Mesenteric fat pad (tissue), 1 donor: ENCODE measurements around the gene CTIF. TPM values are rescaled to one million over a fixed set of nuclear protein-coding genes. Genes with fewer than 3 reads are reported as not detected.

Experiments used
- DNase-seq: peaks from one replicate; pipeline ENCODE4 v3.0.0-alpha.2; 2020; ENCODE audit warnings: low spot score
- total RNA-seq: library from RNA; stranded (reverse); fragmentation: NEBNext Ultra II Directional; extraction: Animal tissue kit (Norgen Biotek cat#: 25700); gene quantifications from one replicate; pipeline ENCODE4 v1.2.1, GENCODE V29; 2021
- donor health status: DM: yes; HTN: yes; CAD: no.

Gene CTIF
- total RNA-seq, 1 donor from 2014 or later = 196 TPM

DNA sequence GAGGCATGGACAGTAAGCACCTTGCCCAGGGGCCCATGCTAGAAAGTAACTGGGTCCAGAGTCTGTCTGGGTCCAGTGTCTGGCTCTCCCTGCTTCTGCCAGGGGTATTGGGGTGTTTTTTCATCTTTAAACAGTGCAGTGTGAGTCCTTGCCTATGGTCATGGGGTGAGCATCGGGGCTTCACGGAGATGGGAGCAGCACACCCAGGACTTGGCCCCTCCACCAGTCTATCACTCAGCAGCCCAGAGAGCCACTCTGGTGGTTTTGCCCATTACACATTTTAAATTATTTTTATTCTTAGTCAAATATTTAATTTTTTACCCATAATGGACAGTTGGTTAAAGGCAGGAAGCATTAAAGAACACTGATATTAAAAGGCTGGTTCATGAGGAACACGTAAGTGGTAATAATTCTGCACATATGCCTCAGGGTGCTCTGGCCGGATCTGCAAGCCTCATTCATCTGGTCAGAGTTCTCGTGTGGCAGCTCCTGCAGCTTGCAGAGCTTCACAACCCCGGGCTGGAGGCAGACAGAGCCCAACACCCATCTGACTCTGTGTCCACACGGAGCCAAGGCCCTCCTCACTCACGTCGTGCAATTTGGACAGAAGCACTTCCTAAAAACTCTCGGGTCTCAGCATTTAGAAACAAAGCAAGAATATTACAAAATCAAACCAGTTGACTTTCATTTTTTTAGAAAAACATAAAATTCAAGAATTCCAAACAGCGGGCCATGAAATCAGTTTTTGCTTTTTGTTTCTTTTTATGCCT lies 204.1 kb downstream of the CTIF start:
- no peak for DNase-seq

DNA sequence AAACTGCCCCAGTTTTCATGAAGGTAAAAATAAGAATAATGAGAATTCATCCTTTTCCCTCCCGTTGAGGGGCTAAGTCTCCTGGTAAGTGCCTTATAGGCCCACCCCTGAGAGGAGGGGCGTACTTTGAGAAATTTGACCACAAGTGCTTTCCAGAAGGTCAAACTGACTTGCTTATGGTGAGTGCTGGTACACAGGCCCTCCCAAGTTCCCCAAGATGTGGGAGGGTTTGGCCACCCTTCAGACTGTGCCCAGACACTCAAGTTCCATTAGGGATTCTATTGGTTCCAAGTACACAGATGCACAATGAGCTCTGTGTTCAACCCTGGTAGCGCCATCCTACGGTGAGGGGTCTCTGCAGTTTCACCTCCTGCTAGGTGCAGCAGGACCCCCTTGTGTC lies 205.1 kb downstream of the CTIF start:
- DNase-seq = no peak

DNA sequence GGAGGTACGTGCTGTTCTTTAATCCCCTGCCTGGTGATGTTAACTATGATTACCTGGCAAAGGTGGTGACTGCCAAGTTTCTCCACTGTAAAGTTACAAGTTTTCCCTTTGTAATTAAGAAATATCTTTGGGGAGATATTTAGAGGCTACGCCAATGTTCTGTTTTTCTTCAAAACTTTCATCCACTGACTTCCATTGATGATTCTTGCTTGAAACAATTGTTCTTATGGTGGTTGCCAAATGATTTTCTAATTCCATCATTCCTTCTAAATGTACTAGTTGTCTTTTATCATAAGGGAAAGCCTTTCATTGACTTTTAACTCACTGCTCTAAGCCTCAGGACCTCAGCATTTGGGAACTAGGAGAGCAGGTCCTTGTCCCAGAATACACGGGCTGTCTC lies 206.5 kb downstream of the CTIF start:
- DNase-seq = no peak

DNA sequence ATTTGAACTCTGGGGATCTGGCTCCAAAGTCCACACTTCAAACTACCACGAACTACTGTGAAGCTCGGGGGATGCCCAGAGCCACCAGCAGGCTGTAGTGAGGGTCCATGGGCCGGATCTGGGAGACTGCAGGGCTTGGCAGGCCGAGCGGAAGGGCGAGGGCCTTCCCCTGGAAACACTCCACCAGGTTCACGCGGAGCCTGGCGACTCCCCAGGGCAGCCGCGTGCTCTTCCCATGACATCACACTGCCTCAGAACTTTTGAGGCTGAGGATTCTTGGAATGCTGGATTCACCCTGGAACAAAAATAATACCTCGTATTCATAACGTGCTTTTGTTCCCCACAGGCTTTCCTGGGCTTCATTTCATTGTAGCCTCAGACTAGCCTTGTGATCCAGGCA lies 210.9 kb downstream of the CTIF start:
- DNase-seq = no peak

DNA sequence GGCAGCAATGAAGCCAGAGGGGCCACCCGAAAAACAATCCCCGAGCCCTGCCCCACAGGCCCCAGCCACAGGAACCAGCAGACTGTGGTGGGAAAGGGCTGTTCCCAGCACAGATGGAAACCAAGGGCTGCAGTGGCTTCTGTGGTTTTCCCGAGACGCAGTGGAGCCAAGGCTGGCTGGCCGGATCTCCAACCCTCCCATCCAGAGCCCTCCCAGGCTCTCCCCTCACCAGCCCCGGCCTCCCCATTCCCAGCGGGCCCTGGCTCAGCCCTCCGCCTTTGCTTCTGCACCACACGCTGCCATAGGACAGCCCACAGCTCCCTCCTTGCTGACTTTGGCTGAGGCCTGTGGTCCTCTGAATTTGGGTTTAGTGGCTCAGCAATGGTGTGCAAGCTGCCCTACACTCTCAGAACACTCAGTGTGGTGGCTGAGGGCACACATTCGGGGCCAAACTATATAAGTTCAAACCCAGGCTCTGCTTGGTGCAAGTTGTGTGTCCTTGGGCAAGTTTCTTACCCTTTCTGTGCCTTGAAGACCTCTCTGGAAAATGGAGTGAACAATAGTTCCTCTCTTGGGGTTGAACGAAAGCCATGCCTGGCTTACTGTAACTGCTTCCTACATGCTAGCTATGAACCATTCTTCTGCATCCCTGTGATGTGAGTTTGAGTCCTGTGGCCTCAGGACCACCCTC lies 211.8 kb downstream of the CTIF start:
- DNase-seq = no peak

DNA sequence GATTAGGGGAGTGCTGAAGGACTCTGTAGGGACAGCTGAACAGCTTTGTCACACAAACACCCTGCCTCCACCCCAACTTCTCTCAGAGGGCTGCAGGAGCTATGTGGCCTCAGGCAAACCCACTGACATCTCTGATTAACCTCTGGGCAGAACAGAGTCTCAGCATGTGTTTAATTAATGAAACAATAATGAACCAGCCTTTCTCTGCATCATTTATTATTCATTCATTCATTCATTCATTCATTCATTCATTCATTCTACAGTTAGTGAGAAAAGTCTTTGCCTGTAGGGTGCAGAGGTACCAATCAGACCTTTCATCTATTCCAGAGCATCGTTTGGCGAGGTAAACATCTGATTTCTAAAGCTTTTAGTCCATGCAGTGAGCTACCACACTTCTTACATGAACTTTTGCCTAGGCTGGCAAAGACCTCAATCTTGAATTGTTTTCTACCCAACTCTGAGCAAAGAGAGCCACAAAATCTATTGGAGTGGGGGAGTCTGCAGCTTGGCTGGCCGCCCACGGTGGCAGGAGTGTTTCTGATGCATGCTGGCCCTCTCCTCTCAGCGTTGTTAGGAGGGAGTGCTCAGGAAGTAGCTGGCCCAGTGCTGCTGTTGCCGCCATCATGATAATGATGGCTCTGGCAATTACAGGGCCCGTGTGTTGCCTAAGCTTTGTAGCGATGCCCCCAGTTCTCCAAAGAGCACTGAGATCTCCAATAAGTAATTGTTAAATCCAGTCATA lies 213.1 kb downstream of the CTIF start:
- DNase-seq = no peak

DNA sequence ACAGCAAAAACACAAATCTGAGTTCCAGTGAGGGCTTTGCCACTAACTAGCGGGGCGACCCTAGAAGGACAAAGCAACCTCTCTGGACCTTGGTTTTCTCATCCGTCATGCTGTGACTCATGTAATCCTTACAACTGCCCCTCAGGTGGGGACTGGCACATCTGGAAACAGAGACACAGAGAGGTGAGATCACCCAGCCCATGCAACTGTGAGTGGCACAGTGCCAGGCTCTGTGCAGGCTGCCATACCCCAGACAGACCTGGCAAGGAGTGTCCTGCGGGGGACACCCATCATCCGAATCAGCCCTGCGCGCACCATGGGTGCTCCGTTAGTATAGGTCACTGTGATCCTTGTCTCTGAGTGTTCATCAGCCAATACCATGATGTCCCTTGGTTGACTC lies 213.6 kb downstream of the CTIF start:
- no peak for DNase-seq

DNA sequence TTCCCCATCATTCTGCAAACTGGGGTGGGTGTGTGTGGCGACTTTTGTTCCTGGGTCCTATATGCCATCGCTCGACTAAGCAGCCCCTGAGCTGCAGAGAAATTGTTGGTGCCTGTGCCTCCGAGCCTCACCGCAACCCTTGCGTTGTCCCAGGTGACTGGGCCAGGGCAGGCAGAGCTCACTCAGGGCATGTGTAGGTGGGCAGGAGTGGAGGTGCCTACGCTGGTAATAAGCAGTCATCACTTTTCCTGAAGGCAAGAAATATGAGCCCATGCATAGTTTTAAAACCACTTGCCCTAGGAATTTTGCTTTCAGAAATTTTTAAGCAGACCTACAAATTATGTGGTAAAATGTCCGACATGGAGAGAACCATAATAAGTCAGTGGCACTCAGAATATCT lies 214.1 kb downstream of the CTIF start:
- no peak for DNase-seq

DNA sequence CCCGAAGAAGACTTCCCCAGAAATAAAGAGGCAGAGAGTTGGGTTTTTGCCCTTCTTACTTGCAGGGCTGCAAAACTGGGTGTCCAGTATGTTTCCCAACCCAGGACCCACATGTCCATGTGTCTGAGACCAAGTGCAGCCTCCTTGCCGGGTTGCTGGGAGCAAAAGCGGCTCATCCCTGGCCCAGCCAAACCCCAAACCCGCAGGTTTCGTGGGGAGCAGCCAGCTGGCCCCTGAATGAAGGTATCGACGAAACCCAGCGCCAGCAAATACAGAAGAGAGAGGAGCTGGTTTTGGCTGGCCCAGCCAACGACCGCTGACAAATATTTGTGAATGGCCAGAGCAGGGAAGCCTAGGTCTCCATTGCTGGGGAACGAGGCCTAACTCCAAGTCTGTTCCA lies 214.9 kb downstream of the CTIF start:
- no peak for DNase-seq

DNA sequence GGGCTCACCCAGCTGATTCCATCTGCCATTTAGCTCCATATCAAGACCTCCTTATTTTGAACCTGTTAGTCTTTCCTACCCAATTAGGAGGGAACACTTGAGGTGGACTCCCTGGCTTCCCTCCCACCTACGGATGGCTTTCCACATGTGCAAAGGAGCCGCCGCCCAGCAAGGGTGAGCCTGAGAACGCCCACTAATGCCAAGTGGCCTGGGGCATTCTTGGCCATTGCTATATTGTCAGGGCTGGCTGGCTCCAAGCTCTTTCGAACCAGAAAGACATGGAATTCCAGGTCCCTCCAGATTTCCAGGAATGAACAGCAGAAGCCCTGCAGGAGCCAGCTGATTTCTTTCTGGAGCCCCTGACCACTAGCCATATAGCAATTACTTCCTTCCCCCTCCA lies 215.7 kb downstream of the CTIF start:
- no peak for DNase-seq

DNA sequence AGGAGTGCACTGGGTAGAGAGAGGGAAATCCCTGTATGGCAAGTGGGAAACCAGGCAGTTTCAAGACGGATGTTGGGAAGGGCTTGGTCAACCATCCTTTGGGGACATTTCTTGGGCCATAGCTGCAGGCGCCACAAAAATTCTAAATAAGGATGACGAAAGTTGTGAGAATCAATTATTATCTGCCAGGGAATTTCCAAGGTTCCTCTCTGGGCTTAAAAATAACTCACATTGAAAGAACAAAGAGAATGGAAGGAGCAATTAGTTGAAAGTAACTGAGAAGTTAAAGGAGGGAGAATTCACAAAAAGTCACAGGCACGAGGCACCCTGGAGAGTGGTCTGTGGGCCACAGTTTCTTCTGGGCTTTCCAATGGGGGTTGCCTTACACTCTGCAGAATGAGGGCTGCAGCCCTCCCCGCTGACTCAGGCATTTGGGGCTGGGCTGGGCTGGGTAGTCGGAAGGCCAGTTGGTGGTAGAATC lies 216.2 kb downstream of the CTIF start:
- DNase-seq = no peak

DNA sequence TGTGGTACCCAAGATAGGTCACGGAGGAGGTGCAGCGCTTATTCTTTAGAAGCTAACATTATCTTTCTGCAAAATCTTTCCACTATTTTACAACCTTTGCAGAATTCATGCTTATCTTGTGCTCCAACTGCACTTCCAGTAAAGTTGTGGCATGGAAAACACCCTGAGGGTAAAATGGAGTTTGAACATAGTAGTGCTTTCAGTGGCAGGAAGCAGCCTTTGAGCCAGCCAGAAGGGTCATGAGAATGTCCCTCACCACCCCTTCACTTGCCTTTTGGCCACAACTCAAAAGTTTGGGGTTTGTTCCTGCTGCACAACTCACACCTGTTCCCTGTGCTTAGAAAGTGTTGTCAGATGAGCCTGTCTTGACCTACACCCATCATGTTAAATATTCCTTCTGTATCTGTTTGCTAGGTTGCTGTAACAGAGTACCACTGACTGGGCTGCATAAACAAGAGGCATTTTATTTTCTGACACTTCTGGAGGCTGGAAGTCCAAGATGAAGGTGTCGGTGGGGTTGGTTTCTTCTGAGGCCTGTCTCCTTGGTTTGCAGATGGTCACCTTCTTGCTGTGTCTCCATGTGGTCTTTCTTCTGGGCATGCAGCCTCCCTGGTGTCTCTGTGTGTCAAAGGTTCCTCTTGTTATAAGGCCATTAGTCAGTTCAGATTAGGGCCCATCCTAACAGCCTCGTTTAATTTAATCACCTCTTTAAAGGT lies 217.8 kb downstream of the CTIF start:
- no peak for DNase-seq

DNA sequence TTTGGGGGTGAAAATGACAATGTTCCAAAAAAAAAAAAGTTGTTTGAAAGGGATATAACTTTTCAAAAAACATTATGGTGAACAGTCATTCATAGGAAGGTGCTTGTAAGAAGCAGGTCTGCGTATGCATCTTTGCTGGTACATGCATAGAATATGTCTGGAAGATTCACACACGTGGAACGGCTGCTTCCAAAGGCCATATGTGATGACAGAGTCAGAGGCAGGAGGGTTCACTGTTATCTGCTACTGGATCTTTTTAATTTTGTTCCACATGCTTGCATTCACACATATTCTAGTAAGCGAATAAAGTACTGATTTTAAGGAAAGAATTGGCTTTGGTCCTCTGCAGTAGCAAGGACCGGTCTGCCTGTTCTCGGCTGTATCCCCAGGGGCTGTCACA lies 218.5 kb downstream of the CTIF start:
- DNase-seq = no peak

DNA sequence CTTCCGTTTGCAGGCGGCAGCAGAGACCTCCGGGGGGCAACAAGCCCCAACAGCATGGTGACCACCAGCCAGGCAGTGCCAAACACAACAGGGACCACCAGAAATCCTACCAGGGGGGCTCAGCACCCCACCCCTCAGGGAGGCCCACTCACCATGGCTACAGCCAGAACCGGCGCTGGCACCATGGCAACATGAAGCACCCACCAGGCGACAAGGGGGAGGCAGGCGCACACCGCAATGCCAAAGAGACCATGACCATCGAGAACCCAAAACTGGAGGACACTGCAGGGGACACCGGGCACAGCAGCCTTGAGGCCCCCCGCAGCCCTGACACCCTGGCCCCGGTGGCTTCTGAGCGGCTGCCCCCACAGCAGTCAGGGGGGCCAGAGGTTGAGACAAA lies 219.1 kb downstream of the CTIF start:
- no peak for DNase-seq

DNA sequence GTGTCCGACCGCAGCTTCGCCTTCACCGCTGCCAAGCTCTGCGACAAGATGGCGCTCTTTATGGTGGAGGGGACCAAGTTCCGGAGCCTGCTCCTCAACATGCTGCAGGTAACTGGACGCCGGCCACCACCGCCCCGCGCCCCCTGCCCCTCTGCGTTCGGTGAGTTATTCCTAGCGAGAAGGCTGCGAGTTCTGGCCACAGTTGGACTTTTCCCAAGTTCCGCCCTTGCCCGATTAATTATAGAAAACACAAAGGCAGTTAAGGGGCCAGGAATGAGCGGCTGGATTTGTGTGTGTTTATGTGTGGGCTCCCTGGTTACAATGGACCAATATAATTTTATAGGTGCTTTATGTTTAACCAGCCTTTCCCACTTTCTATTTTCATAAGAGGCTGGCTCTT lies 222.8 kb downstream of the CTIF start:
- DNase-seq = no peak

DNA sequence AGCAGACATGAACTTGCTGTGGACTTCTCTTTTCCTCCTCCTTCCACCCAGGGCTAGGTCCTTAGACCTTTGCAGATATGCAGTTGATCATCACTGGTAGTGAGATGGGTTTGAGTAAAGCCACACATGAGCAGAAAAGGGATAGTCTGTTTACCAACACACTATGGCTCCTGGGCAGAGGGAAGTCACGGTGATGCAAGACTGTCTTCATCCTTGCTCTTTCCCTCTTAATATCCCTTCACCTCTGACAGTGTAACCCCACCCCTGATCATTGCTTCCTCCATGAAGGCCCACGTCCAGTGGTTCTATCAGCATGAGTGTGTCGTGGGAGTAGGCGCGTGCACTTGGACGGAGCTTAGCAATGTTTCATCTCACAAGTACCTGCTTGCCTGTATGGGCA lies 223.2 kb downstream of the CTIF start:
- no peak for DNase-seq

DNA sequence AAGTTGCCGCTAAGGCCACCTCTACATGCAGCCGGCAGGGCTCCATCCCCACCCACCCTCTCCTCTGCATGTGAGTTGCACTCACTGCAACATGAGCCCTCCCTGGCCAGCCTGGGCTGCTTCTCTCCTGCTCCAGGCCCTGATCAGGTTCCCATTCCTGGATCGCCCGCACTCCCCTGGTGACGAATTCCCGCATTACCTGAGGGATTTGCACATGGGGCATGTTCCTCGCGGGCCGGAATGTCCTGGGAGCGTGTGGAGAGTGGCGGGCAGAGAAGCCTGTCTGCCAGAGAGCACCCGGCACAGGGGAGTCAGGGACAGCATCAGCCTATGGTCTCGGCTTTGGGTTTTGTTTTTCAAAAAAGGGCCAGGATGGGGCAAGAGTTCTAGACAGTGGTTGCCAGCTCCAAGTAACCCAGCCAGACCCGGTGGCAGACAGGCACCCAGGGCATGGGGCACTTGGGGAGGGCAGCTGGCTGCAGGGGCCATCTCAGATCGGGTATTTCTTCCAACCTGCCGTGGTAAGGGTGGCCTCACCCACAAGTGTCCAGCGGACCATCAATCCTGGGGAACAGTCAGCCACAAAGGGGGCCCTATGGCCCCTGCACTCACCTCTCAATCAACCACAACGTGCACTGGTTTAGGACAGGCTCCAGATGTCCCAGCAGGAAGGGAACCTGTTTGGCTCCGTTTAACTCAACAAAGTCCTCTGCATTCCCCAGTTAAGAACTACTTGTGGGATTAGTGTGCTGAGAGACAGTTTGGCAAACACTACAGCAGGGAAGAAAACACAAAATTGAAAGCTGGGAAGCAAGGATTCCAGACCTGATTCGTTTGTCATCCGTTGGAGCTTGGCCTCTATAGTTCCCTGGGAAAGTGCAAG lies 224.2 kb downstream of the CTIF start:
- DNase-seq = no peak

DNA sequence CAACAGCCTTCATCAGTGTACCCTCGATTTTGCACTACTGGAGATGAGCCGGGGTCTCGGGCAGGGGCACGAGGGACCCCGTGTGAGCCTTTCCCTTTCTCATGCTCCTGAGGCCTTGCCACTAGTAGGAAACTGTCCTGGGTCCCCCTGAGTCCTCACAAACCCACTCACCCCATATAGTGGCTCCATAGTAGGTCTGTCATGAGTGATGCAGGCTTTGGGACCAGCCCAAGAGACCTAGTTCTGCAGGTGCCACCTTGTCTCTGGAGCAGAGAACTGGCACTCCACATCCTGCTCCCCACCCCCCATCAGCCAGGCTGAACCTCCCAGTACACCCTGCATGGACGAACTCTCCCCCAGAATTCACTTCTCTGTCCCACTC lies 224.9 kb downstream of the CTIF start:
- no peak for DNase-seq

DNA sequence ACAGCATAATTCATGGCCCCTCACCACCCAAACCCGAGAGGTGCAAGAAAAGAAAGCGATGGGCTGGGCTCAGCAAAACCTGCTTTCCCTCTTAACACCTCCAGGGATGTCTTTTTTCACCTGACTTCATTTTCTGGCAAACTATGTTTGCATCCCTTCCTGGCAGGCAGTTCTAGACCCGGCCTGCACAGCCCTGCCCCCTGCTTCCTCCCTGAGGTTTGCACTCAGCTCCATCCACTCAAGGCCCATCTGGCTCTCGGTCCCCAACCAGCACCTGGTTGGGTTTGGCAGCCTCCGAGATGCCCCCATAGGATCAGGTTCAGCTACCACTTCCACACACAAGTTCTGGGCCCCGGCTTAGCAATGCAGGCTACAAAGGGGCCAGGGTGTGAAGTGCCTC lies 226.2 kb downstream of the CTIF start:
- DNase-seq = no peak

DNA sequence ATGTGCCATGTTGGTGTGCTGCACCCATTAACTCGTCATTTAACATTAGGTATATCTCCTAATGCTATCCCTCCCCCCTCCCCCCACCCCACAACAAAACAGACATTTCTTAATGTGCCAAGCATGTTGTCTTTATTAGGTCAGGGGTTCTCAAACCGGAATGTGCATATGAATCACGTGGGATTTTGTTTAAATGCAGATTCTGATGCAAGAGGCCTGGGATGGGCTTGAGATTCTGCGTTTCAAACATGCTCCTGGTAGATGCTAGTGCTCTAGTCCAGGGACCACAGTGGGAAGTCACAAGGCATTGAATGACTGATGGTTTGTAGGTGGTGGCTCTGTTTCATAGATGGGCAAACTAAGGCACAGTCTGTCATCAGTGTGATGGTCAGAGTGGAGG lies 227.2 kb downstream of the CTIF start:
- DNase-seq = no peak

DNA sequence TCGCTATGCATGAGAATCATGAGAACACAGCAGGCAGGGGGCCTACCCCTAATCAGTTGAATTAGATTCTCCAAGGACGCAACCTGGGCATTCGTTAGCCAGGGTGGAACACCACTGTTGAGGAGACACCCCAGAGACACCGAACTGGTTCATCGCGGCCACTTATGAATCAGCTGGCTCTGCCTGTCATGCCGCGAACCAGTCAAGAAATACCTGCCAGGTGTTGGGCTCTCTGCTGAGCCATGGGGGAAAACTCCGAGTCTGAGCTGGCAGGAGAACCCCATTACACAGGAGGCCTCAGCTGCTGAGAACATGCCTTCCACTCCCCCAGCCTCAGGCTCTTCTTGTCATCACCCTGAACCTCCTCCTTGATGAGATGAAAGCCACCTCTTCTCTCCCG lies 227.7 kb downstream of the CTIF start:
- DNase-seq = no peak
